ENCODE results near the gene SCCPDH.
A peak's percentile ranks its signal among the peaks of the same experiment; 100 is the strongest.
"Not testable (repeated sequence)": the region's sequence is repeated elsewhere in the genome, so short reads cannot be mapped to it uniquely, and the experiment has no call there.

SCCPDH gene, protein sequence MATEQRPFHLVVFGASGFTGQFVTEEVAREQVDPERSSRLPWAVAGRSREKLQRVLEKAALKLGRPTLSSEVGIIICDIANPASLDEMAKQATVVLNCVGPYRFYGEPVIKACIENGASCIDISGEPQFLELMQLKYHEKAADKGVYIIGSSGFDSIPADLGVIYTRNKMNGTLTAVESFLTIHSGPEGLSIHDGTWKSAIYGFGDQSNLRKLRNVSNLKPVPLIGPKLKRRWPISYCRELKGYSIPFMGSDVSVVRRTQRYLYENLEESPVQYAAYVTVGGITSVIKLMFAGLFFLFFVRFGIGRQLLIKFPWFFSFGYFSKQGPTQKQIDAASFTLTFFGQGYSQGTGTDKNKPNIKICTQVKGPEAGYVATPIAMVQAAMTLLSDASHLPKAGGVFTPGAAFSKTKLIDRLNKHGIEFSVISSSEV

DNA sequence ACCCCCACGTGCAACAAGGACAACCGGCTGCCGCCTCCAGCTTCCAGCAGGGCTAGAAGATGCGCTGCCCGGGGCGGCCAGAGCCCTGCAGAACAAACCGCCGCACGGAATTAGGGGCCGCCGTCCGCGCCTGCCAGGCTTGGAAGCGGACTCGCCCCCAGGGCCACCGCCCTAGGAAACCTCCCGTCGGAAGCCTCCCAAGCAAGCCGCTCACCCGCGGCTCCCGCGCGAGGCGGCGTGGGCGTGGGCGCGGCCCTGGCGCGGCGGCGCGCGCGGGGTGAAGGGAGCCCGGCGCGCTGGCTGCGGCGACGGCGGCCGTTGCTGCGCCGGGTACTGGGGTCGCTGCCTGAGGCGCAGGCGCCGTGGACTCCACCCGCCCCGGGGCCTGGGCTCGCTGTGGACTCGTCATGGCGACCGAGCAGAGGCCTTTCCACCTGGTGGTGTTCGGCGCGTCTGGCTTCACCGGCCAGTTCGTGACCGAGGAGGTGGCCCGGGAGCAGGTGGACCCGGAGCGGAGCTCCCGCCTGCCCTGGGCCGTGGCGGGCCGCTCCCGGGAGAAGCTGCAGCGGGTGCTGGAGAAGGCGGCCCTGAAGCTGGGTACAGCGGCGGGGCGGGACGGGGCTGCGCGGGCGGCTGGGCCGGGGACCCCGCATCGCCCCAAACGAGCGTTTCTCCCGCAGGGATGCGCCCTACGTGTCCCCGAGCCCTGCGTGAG lies at the start of gene SCCPDH:
Gene SCCPDH (plus strand): TSS at position 394 of the 715 bp plus-strand sequence. CDS start 14 bp downstream, at position 408.
- Mint-ChIP-seq H3K36me3 (peaks cover 19% of the 10 kb centered on the region), H3K27ac (peak within 1 kb of the TSS; percentile 59), H3K4me1 (peaks cover 5% of the 10 kb centered on the region), H3K9me3 (peaks cover 11% of the 10 kb centered on the region), H3K27me3 (peaks cover 7% of the 10 kb centered on the region), H3K4me3 (peak within 1 kb of the TSS; percentile 87)

DNA sequence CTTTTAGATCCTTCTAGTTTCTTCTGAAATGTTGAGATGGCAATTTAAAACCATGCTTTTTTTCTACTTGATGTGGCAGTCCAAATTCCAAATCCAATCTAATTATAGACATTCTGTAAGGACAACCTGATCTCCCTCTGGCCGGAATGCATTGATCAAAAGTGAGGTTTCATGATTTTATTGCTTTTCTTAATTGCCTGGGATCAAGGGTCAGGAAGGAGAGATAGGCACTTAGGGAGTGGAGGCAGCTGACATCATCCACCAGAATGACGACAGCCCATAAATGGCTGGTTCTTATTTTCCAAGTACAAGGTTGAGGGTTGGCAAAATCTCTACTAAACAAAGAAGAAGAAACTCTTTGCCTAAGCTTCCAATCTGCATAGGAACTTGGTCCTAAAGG lies 46.4 kb upstream of the SCCPDH start:
- Mint-ChIP-seq H3K27me3 (no peaks in the 10 kb centered on the region), H3K4me1 (no peaks in the 10 kb centered on the region), H3K27ac (no peak overlapping the region), H3K4me3 (no peak overlapping the region), H3K36me3 (peaks cover 15% of the 10 kb centered on the region), H3K9me3 (peaks cover 13% of the 10 kb centered on the region)

DNA sequence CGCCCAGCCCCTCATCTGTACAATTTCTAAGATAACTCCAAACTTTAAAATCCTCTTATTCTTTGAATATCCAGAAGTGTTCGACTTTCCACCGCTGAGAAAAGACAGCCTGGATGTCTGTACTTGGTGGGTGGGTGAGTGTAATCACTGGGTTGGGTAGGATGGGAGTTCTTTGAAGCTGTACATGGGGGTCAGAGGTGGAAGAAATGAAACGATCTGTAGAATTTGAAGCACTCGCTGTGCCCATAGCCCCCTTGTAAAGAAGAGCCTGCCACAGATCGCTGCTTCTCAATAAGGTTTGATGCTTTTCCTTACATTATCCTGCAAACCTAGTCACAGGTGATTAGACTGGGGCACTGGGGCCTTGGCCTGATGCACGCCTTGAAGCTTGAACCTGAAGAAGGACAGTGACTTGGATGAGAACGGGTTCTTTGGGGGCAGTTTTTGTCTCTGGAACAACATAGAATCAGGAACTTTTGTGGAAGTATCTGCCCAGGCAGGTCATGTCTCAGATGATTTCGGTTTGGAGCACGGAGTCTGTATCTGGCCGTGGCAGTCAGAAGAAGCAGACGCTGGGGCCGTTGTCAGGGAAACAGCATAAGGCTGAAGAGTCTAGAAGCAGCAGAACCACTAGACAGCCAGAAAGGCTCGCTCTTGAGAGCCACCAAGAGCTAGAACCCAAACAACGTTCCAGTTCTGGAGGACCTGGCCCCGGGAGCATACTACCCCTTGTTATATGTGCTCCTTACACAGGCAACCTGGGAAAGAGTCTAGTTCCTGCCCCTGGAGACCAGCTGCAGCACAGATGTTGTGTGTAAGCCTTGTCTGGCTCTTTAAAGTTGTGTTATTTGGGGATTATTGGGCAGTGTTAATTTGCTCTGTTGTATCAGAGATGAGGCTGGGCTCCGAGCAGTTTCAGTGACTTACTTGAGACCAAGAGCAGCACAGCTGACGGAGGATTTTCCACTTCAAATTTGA lies 45.1 kb upstream of the SCCPDH start:
- H3K27me3 Mint-ChIP-seq = no peaks in the 10 kb centered on the region
- H3K36me3 Mint-ChIP-seq = peaks cover 6% of the 10 kb centered on the region
- peaks cover 8% of the 10 kb centered on the region for H3K9me3 Mint-ChIP-seq
- H3K4me1 Mint-ChIP-seq = no peaks in the 10 kb centered on the region
- no peak overlapping the region for H3K4me3 Mint-ChIP-seq
- no peak overlapping the region for H3K27ac Mint-ChIP-seq

DNA sequence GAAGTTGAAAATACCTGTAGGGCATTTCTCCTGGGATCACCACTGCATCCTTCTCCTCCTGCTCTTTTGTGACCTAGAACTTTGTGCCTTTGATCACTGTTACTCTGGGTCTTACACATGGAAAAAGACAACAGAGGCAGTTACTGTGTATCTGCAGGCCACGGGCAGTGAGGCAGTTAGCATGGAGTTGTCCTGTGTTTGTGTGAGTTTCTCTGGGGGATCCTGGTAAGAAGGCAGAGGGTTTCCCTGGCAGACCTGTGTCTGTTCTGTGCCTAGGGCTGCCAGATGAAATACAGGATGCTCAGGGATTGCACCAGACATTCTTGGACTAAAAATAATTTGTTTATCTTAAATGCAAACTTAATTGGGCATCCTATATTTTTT lies 44.4 kb upstream of the SCCPDH start:
- H3K36me3 Mint-ChIP-seq = peaks cover 7% of the 10 kb centered on the region
- H3K4me3 Mint-ChIP-seq = no peak overlapping the region
- H3K4me1 Mint-ChIP-seq = no peaks in the 10 kb centered on the region
- H3K27ac Mint-ChIP-seq = no peak overlapping the region
- H3K27me3 Mint-ChIP-seq = no peaks in the 10 kb centered on the region
- H3K9me3 Mint-ChIP-seq = peaks cover 7% of the 10 kb centered on the region

DNA sequence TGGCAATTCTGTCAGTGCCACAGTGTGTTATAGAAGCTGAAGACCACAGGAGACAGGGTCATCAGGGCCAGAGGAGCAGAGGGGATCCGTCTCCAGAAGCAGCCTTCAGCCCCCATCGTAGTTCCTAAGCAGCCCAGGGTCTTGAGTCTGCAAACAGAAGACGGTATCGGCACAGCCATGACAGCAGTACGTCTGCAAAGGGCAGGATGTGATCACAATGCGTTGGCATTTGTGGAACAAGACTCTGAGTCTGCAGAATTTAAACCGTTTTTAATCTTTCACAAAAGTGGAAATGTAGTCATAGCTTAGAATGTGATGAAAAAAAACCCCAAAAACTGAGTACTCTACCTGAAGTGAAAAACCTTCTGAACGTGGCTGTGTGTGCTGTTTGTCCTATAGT lies 44.0 kb upstream of the SCCPDH start:
- Mint-ChIP-seq H3K36me3 (peaks cover 6% of the 10 kb centered on the region), H3K27me3 (no peaks in the 10 kb centered on the region), H3K27ac (no peak overlapping the region), H3K4me1 (no peaks in the 10 kb centered on the region), H3K9me3 (peaks cover 3% of the 10 kb centered on the region), H3K4me3 (no peak overlapping the region)

DNA sequence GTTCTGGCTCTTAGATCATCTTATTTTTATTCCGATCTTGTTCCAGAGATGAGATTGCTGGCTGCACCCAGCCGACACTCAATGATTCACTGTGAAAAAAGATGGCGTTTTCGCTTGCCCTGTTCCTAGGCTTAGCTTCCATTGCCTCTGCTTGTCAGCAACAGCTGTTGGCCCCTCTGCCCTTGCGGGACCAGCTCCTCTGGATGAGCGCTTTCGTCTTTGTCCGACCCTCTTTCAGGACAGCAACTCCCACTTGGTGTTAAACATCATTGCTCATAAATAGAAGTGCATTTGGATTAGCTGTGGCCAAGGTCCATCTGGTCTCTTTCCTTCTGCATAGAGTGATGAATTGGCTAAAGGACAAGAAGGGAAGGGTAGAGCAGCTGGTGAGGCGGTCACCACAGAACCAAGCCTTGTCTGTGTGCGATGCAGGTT lies 43.5 kb upstream of the SCCPDH start:
- no peaks in the 10 kb centered on the region for H3K9me3 Mint-ChIP-seq
- H3K4me1 Mint-ChIP-seq = no peaks in the 10 kb centered on the region
- no peaks in the 10 kb centered on the region for H3K27me3 Mint-ChIP-seq
- peaks cover 3% of the 10 kb centered on the region for H3K36me3 Mint-ChIP-seq
- no peak overlapping the region for H3K4me3 Mint-ChIP-seq
- no peak overlapping the region for H3K27ac Mint-ChIP-seq

DNA sequence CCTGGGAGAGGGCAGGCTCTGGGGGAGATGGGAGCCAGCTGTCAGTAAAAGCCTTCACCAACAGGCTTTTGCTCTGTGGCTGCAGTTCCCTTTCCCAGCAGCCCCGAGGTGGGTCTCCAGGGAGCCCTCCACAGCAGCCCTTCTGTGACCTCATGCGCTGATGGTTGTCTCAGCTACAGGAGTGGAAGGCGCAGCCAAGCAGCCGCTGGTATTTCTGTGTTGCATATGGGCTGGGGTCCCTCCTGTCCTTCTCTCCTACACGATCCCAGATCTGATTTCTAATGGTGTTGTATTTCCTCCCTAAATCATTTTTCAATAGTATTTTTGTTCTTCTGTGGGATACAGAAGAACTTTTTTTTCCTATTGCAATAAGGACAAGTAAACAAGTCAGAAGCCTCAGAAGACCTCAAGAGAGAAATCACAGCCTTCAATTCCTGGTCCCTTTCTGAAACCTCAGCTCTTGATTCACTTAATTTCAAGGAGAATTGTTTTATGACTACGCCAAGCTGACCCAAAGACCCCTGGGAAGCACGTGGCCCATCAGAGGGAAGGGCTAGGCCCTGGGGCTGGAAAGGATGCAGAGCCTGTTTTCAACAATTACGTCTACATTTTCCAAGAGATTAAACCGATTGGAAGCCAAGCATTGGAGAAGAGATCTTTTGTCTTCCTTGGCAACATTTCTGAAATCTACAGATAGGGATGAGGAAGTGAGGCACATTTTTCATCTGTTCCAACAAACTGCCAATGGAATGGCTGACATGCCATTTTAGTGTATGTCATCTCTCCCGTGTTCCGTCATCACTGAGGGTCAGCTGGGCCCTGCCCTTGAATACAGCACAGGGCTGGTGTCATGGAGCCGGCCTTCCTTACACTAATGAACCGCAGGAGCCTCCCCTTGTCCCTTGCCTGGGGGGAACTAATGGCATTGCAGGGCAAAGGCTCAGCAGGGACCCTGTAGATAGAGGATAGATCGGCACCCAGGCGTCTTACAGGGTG lies 42.0 kb upstream of the SCCPDH start:
- H3K36me3 Mint-ChIP-seq = peaks cover 3% of the 10 kb centered on the region
- H3K27ac Mint-ChIP-seq = no peak overlapping the region
- no peaks in the 10 kb centered on the region for H3K4me1 Mint-ChIP-seq
- H3K9me3 Mint-ChIP-seq = no peaks in the 10 kb centered on the region
- no peak overlapping the region for H3K4me3 Mint-ChIP-seq
- H3K27me3 Mint-ChIP-seq = no peaks in the 10 kb centered on the region

DNA sequence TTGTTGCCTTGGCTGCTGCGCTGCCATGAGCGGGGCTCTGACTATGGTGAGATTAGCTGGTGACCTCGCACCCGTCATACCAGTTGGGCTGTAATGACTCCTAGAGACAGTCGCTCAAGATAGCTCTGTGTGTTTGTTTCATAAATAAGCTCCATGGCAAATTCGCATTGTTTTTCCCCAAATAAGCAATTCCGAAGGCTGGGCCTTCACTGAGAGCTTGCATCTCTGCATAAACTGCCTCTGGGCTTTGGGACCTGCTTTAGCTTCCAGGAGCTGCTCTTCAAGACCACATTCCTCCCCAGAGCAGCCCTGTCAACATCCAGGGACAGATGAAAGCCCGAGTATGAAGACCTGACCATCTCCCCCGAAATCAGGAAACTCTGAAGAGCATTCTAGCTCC lies 40.7 kb upstream of the SCCPDH start:
- Mint-ChIP-seq H3K4me1 (no peaks in the 10 kb centered on the region), H3K4me3 (no peak overlapping the region), H3K9me3 (no peaks in the 10 kb centered on the region), H3K27me3 (no peaks in the 10 kb centered on the region), H3K36me3 (peaks cover 3% of the 10 kb centered on the region), H3K27ac (no peak overlapping the region)

DNA sequence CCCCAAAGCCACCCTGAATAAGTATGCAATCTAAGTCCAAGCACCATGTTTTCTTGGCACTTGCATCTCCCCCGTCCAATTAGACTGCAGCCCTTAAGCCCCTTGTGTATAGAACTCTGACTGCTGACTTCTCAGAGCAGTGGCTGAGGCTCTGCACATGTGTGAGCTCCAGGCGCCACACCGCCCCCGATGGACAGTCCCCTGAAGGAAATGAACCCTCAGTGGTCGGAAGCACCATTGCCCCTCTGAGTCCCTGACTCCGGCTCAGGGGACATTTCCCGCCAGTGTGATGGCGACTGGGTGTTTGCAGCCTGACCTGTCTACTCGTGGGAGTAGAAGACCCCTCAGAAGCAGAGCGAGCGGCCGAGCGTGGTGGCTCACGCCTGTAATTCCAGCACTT lies 37.2 kb upstream of the SCCPDH start:
- Mint-ChIP-seq H3K4me1 (no peaks in the 10 kb centered on the region), H3K27me3 (no peaks in the 10 kb centered on the region), H3K4me3 (no peak overlapping the region), H3K9me3 (no peaks in the 10 kb centered on the region), H3K27ac (no peak overlapping the region), H3K36me3 (peaks cover 3% of the 10 kb centered on the region)

DNA sequence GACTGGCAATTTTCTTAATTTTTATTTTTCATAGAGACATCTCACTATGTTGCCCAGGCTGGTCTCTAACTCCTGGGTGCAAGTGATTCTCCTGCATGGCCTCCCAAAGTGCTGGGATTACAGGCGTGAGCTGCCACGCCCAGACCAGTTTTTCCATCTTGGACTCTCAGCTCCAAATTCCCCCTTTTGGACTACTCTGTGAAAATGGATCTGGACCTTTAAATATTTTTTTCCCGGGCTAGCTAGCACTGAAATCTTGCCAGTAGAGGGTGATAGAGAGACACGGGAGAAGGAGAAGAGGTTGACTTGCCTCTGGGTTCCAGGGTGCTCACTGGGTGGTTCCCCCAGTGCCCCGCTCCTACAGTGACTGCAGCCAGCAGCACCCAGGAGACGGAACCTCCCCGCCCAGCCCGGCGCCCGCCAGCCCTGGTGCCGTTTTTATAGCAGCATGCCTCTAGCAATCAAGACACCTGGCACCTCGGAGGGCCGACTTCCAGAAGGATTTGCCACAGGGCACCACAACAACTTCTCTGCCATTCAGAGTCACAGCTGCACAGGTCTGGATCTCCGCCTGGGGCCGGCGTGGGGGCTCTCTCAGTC lies 34.7 kb upstream of the SCCPDH start:
- H3K27me3 Mint-ChIP-seq = no peaks in the 10 kb centered on the region
- H3K36me3 Mint-ChIP-seq = peaks cover 3% of the 10 kb centered on the region
- H3K4me3 Mint-ChIP-seq = no peak overlapping the region
- no peak overlapping the region for H3K27ac Mint-ChIP-seq
- H3K4me1 Mint-ChIP-seq = no peaks in the 10 kb centered on the region
- H3K9me3 Mint-ChIP-seq = peaks cover 1% of the 10 kb centered on the region

DNA sequence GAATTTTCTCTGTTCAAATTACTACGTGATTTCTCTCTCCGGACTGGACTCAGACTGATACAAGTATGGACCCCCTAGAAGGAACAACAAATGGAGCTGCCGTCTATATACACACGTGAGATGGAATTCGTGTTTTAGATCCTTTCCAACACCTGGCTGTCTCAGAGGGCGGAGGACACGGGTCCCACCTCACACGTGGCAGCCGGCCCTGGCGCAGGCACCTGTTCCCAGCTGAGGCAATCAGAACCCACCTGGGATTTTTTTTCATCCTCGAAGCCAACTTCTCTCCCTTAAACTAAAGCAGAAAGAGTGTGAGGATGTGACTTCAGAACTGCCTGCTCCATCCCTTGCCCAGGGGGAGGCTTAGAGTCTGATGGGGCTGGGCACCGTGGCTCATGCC lies 34.1 kb upstream of the SCCPDH start:
- Mint-ChIP-seq H3K4me1 (no peaks in the 10 kb centered on the region), H3K36me3 (no peaks in the 10 kb centered on the region), H3K27ac (no peak overlapping the region), H3K27me3 (no peaks in the 10 kb centered on the region), H3K9me3 (peaks cover 4% of the 10 kb centered on the region), H3K4me3 (no peak overlapping the region)

DNA sequence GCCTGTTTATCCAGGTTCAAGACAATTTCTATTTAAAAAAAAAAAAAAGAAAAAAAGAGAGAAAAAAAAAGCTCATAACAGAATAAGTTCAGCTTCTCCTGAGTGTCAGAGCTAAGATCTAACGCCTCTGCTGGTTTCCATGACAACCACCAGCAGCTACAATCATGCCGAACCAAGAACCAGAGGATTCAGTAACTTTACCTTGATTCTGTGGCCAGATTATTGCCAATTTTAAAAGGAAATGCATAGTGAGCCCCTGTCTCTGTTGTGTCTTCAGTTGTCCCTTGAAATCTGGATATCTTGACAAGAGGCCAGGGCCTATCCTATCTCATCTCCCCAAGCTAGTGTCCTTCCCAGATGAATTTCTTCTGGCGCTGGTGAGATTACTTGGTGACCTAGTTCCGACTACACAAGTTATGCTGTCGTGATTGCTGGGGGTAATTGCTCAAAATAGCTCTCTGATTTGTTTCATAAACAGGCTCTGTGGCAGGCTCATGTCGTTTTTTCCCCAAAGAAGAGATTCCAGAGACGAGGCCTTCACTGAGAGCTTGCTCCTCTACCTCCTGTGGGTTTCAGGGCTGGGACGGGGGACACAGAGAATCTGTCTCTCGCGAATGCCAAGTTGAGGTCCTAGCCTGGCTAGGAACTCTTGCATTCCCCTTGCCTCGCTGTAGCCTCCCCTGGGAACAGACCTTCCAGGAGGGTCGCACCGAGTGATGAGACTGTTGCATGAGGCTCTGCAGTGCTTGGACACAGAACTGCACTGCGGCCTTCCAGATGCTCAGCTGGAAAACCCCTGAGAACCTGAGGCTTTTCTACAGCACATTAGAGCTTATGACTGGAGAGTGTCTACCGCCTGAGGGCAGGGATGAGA lies 32.4 kb upstream of the SCCPDH start:
- Mint-ChIP-seq H3K9me3 (peaks cover 4% of the 10 kb centered on the region), H3K27ac (no peak overlapping the region), H3K4me3 (no peak overlapping the region), H3K4me1 (no peaks in the 10 kb centered on the region), H3K27me3 (no peaks in the 10 kb centered on the region), H3K36me3 (no peaks in the 10 kb centered on the region)

DNA sequence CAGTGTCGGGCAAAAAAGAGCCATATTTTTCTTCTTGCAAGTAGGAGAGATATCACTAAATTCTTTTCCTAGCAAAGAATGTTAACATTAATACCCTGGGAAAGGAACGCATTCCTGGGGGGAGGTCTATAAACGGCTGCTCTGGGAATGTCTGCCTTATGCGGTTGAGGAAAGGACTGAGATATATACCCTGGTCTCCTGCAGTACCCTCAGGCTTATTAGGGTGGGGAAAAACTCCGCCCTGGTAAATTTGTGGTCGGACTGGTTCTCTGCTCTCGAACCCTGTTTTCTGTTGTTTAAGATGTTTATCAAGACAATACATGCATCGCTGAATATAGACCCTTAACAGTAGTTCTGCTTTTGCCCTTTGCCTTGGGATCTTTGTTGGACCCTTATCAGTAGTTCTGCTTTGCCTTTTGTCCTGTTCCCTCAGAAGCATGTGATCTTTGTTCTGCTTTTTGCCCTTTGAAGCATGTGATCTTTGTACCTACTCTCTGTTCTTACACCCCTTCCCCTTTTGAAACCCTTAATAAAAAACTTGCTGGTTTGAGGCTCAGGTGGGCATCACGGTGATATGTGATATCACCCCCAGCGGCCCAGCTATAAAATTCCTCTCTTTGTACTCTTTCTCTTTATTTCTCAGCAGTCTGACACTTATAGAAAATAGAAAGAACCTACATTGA lies 29.9 kb upstream of the SCCPDH start:
- not testable (repeated sequence) for H3K36me3 Mint-ChIP-seq, H3K4me1 Mint-ChIP-seq, H3K4me3 Mint-ChIP-seq, H3K9me3 Mint-ChIP-seq, H3K27me3 Mint-ChIP-seq
- peak overlapping the region; percentile 46 for H3K27ac Mint-ChIP-seq

All from activated naive CD4-positive, alpha-beta T cell treated with anti-CD3 and anti-CD28 coated beads, Interleukin-2, amount 50 U/mL, for 24 hours (primary cell).